GM19395 (cell line): ENCODE measurements around the gene SLC66A1.
A peak's percentile ranks its signal among the peaks of the same experiment; 100 is the strongest.
"Not testable (repeated sequence)": the region's sequence is repeated elsewhere in the genome, so short reads cannot be mapped to it uniquely, and the experiment has no call there.

Source experiments
- ATAC-seq: cut with Tn5 transposase; IDR thresholded peaks from one replicate; pipeline ENCODE4 v1.9.1; 2021; ENCODE audit warnings: mild to moderate bottlenecking, moderate library complexity; ENCODE audit not compliant: unreplicated experiment

The SLC66A1 gene

DNA sequence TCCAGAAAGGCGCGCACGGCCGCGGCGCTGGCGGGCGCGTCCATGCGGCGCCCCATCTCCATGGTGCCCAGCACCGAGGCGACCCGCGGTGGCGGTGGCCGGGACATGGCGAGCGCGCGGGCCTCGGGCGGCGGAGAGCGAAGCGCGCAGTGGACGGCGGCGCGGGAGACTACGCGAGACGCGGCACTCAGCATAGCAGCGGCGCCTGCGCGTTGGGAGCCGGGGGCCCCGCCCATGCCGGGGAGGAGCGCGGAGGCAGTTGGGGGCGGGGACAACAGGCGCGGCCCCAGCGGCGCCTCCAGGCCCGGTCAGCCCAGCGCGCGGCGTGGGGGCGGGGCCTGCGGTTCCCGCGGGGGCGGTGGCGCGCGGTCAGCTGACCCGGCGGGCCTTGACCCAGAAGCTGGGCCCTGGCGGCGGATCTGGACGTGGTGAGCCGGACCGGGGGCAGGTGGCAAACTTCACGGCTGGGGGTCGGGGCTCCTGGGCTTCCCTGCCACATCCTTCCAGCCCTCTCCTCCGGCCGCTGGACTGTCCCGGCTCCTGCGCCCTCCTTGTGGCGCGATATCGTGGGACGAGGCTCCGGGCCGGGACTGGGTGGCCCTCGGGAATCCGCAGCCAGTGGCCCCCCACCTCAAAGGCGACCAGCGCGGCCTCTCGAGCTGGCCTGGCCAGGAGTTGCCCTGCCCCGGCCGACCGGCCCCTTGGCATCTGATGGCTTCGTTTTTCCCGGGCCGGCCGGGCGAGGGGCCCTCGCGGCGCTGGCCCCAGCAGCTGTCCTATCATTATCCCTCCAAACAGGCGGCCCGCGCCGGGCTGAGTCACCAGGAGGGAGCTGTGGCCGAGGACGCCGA, at the start of gene SLC66A1, which contains the start of gene AKR7A2:
Gene SLC66A1, plus strand, starts transcription at position 396 of the 851 bp plus-strand sequence. CDS start 5,352 bp downstream, outside the sequence.
Gene AKR7A2, minus strand, starts transcription at position 214 of the 851 bp plus-strand sequence. Its CDS starts 20 bp downstream, at position 194.
- peak; percentile 64 for ATAC-seq

DNA sequence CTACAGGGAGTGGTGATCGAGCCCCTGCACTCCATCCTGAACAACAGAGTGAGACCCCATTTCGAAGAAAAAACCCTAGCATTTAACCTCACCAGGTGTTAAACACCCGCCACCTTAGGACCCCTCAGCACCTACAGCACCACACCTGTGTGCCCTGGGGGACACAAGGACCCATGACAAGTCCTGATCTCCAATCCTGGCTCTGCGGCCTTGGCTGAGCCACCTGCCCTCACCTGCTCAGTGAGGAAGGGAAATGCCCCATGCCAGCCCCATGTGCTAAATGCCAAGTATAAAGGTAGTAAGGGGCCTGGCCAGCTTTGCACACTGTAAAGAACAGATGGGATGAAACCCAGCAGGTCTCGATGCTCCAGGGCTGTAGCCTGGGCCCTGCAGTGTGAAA, 49.4 kb upstream of the SLC66A1 start:
- ATAC-seq: no peak

DNA sequence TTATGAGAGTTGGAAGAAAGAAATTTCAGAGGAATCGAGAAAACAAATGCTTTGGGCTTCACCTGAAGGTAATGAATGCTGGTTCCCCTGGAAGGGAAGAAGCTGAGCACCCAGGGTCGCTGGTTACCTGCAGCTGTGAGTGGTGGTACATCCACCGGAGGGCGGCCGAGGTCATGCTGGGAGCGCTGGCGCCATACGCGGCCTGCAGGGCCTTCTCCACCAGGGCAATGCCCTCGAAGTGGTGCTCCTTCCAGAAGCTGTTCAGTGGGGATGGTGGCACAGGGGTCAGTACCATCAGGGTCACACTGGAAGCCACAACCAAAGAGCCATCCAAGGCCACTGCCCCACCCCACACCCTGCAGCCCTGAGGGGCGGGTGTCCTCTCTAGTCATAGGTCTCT, 43.7 kb upstream of the SLC66A1 start:
- no peak for ATAC-seq

DNA sequence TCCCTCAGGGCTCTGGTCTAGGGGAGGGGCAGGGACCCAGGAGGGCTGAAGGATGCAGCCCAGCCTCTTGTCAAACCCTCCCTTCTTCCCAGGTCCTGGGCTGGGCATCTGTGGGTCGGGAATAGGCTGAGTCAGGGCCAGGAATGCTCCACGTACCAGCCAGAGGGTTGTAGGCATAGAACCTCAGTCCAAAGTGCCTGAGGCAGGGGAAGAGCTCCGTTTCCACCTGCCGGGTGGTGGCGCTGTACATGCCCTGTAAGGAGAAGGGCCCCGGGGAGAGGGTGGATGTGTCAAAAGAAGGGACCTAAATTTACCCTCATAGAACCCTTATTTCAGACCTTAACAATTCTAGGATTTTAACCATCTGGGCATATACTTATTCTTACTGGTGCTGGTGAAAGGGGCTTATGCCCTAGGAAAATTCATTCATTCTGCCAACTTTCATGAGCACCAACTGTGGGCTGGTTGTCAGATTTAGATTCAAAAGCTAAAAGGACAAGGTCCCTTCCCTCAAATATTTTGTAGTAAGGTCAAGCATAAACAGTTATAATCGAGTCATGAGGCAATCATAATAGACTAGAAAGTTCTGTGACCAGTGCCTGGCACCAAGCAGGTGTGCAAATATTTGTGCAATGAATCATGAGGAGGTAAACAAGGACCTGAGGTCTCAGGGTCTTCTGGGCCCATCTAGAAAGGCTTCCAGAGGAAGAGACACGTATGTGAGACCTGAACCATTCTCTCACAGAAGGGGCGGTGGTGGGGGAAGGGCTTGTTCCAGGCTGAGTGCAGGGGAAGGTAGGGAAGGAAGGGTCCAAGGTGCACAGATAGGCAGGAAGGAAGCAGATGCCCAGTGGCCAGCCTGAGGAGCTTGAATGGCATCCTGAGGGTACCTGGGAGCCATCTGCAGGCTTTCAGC, 42.4 kb upstream of the SLC66A1 start:
- ATAC-seq: not testable (repeated sequence)

GRCh38 chr1:19270343-19270730, 41.8 kb upstream of the SLC66A1 start:
- ATAC-seq: not testable (repeated sequence)

GRCh38 chr1:19272064-19272463, 40.1 kb upstream of the SLC66A1 start:
- no peak for ATAC-seq

DNA sequence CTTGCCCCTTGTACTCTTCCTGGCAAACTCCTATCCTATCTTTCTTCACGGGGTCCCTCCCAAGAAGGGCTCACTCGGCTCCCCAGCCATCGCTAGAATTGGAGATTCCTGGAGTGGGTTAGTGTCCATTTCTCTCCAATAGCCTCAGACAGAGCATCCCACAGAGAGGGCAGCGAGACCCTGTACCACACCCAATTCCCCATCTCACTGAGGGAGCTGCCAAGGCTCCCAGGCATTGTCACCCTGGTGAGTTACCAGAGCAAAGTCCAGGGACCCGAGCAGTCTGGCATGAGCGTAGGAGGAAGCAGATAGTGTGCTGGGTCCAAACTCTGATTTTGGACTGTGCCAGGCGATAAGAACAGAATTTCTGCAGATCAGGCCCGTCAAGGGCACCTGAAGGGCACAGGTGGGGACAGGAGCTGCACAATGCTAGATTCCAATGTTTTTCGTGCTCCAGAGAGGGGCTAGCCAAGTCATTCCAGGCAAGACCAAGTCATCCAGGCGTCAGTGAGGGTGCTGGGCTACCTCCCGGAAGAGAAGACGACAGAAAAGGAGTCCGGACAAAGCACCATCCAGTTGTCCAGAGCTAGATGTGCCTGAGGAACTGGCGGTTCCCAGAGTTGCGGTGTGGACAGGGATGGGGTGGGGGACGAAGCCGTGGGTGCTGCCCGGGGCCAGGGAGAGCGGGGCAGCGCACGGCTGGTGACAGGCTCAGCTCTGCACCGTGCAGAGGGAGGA, 38.9 kb upstream of the SLC66A1 start:
- no peak for ATAC-seq

DNA sequence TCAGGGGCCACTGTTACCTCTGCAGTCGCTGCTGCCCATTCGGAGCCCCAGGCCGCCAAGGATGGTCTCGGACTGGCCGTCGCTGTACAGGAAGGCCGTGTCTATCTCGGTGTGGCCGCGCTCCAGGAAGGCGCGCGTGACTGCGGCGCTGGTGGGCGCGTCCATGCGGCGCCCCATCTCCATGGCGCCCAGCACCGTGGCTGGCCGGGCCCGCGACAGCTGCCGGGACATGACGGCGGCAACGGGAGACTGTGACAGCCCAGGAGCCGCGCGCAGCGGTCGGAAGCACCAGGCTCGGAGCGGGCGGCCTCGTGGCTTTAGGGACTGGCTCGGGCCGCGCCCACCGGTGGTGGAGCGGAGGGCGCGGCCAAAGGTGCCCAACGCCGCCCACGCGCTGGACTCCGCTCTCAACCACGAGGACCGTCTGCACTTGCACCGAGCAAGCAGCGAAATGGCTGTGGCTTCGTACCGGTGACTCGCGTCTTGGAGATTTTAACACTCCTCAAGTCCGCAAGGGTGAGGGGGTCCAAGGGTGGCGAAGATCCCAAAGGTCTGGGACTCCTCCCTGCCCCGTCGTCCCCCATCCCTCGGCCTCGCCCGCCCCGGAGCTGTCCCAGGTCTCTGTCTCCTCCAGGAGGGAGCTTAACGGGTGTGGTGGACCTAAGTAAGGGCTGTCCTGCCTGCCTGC, 38.1 kb upstream of the SLC66A1 start:
- ATAC-seq: not testable (repeated sequence)

- no peak for ATAC-seq
These were observed 37.5 kb upstream of the SLC66A1 start for GRCh38 chr1:19274636-19275035.

DNA sequence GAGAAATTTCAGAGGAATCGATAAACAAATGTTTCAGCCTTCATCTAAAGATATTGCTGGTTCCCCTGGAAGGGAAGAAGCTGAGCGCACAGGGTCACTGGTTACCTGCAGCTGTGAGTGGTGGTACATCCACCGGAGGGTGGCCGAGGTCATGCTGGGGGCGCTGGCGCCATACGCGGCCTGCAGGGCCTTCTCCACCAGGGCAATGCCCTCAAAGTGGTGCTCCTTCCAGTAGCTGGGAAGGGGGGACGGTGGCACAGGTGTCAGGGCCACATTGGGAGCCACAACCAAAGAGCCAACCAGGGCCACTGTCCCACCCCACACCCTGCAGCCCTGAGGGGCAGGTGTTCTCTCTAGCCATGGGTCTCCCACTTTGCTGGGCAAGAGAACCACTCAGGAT, 28.2 kb upstream of the SLC66A1 start:
- no peak for ATAC-seq

DNA sequence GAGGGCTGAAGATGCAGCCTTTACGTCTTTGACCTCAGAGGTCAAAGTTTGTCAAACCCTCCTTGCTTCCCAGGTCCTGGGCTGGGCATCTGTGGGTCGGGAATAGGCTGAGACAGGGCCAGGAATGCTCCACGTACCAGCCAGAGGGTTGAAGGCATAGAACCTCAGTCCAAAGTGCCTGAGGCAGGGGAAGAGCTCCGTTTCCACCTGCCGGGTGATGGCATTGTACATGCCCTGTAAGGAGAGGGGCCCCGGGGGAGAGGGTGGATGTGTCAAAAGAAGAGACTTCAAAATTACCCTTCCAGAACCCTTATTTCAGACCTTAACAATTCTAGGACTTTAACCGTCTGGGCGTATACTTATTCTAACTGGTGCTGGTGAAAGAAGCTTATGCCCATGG, 27.2 kb upstream of the SLC66A1 start:
- ATAC-seq: no peak

DNA sequence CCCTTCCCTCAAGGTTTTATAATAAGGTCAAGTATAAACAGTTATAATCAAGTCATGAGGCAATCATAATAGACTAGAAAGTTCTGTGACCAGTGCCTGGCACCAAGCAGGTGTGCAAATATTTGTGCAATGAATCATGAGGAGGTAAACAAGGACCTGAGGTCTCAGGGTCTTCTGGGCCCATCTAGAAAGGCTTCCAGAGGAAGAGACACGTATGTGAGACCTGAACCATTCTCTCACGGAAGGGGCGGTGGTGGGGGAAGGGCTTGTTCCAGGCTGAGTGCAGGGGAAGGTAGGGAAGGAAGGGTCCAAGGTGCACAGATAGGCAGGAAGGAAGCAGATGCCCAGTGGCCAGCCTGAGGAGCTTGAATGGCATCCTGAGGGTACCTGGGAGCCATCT, 26.8 kb upstream of the SLC66A1 start:
- not testable (repeated sequence) for ATAC-seq

DNA sequence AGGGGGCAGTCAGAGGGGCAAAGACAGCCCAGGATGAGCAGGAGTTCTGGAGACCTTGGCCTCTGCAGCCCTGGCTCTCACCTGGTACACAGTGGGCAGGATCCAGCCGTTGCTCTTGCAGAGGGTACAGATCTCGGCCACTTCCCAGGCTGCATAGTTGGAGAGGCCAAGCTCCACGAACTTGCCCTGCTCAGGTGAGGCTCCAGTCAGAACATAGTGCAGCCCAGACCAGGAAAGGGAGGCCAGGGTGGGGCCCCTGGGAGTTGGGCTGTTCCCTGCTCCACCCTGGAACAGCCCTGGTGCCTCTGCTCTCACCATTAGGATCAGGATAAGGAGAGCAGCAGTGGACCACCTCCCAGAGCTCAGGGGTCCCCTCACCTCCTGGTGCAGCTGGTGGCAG, 26.3 kb upstream of the SLC66A1 start:
- not testable (repeated sequence) for ATAC-seq

DNA sequence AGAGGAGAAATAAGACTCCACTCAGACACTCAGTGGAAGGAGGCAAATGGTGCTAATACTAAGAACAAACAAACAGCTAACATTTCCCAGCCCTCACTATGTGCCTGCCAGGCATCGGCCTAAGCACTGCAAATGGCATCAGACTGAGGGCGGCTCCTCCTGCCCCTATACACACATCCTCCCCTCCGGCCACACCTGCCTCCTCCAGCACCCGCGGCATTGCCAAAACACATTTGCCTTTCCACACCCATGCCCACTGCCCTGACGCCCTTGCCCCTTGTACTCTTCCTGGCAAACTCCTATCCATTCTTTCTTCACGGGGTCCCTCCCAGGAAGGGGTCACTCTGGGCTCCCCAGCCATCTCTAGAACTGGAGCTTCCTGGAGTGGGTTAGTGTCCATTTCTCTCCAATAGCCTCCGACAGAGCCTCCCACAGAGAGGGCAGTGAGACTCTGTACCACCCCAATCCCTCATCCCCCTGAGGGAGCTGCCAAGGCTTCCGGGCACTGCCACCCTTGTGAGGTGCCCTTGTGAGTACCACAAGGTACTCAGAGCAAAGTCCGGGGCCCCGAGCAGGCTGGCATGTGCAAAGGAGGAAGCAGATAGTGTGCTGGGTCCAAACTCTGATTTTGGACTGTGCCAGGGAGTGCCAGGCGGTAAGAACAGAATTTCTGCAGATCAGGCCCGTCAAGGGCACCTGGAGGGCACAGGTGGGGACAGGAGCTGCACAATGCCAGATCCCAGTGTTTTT, 24.5 kb upstream of the SLC66A1 start:
- no peak for ATAC-seq

DNA sequence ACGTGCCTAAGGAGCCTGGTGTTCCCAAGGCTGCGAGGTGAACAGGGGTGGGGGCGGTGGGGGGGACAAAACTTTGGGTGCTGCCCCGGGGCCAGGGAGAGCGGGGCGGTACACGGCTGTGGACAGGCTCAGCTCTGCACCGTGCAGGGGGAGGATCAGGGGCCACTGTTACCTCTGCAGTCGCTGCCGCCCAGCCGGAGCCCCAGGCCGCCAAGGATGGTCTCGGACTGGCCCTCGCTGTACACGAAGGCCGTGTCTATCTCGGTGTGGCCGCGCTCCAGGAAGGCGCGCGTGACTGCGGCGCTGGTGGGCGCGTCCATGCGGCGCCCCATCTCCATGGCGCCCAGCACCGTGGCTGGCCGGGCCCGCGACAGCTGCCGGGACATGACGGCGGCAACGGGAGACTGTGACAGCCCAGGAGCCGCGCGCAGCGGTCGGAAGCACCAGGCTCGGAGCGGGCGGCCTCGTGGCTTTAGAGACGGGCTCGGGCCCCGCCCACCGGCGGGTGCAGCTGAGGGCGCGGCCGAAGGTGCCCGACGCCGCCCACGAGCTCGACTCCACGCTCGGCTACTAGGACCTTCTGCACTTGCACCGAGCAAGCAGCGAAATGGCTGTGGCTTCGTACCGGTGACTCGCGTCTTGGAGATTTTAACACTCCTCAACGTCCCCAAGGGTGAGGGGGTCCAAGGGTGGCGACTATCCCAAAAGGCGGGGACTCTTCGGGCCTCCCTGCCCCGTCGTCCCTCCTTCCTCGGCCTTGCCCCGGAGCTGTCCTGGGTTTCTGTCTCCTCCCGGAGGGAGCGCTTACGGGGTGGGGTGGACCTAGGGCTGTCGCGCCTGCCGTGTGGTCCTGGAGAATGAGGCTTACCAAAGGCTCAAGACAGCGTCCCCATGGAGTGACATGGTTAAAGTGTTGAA, 23.5 kb upstream of the SLC66A1 start, which contains the start of gene AKR7A3:
Gene AKR7A3, minus strand, starts transcription at position 447 of the 918 bp plus-strand sequence. Its CDS starts 61 bp downstream, at position 386.
- ATAC-seq: not testable (repeated sequence)

- no peak for ATAC-seq
These were observed 22.9 kb upstream of the SLC66A1 start for GRCh38 chr1:19289244-19289643.

DNA sequence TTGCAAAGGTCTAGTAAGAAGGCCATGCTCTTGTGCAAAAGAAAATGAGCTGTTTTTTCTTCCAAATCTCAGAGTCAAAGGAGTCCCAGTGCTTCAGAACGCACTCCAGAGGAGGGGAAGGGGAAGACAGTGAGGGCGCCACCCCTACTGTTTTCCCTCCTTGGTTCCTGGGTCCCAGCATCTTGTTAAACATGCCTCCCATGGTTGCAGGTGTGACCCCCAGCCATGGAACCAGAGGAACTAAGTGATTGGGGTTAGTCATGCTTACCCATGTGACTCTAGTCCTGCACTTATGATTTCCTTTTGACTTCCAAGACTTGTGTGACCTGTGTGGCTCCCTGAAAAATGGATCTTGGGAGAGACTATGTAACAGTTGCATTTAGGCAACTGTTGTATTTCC, 17.5 kb upstream of the SLC66A1 start:
- ATAC-seq: no peak

DNA sequence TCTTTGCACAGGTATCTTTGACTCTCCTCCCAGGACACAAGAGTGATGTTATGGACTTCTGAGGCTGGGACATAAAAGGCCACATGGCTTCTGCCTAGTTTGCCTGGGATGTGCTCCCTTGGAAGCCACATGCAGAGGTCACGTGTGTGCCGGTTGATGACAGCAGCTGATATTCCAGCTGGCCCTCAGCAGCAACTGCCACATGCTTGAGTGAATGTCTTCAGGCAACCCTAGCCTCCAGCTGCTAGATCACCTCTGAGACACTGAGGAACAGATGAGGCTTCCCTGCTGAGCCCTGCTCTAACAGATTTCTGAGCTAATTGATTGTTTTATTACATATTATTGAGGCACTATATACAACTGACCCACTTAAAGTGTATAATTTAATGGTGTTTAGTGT, 11.9 kb upstream of the SLC66A1 start:
- ATAC-seq: no peak
